K562 (cell line): ENCODE results near the gene MRPL55. TPM values are rescaled to one million over a fixed set of nuclear protein-coding genes. Genes with fewer than 3 reads are reported as not detected.
A peak's percentile ranks its signal among the peaks of the same experiment; 100 is the strongest.

Source experiments
- BCL6 ChIP-seq: fragments of 250-450 bp; sonication (Bioruptor Pico); IDR thresholded peaks from 2 replicates; pipeline ENCODE4 v1.4.0; 2020
- DIDO1 ChIP-seq: fragments of 450-650 bp; IDR thresholded peaks from 2 replicates; pipeline ENCODE4 v1.6.1; 2016; ENCODE audit warnings: low read depth, missing biosample characterization, missing genetic modification characterization
- FIP1L1 ChIP-seq: fragments of 200-400 bp; formaldehyde crosslinking; IDR thresholded peaks from 2 replicates; pipeline ENCODE4 v1.6.1; 2018; ENCODE audit warnings: mild to moderate bottlenecking, low read depth, low read length; ENCODE audit not compliant: poor library complexity, severe bottlenecking
- HCFC1 ChIP-seq: IDR thresholded peaks from 2 replicates; pipeline ENCODE4 v1.6.1; 2012; ENCODE audit warnings: low read depth, low read length, improper control_type of control experiment
- MTA1 ChIP-seq: fragments of 450-650 bp; IDR thresholded peaks from 2 replicates; pipeline ENCODE4 v1.6.1; 2017; ENCODE audit warnings: borderline replicate concordance
- MTA2 ChIP-seq: fragments of 450-650 bp; IDR thresholded peaks from 2 replicates; pipeline ENCODE4 v1.6.1; 2016; ENCODE audit warnings: low read depth
- PHB ChIP-seq: fragments of 250-450 bp; sonication (Bioruptor Pico); IDR thresholded peaks from 2 replicates; pipeline ENCODE4 v1.5.0; 2021
- PHB2 ChIP-seq: fragments of 450-650 bp; IDR thresholded peaks from 2 replicates; pipeline ENCODE4 v1.6.1; 2017; ENCODE audit warnings: low read depth
- POLR2H ChIP-seq: IDR thresholded peaks from 2 replicates; pipeline ENCODE4 v1.6.1; 2016; ENCODE audit warnings: missing genetic modification characterization, low read depth, mild to moderate bottlenecking, control low read depth, missing compliant biosample characterization, moderate library complexity
- RBM22 ChIP-seq: fragments of 200-400 bp; formaldehyde crosslinking; IDR thresholded peaks from 2 replicates; pipeline ENCODE4 v1.6.1; 2018; ENCODE audit warnings: low read length, low read depth; ENCODE audit not compliant: poor library complexity, severe bottlenecking
- SIN3B ChIP-seq: fragments of 450-650 bp; IDR thresholded peaks from 2 replicates; pipeline ENCODE4 v1.6.1; 2017; ENCODE audit warnings: low read depth, mild to moderate bottlenecking, moderate library complexity
- SMARCE1 ChIP-seq: fragments of 450-650 bp; IDR thresholded peaks from 2 replicates; pipeline ENCODE4 v1.7.1; 2016; ENCODE audit warnings: mild to moderate bottlenecking
- THRAP3 ChIP-seq: fragments of 450-650 bp; IDR thresholded peaks from 2 replicates; pipeline ENCODE4 v1.6.1; 2016; ENCODE audit warnings: mild to moderate bottlenecking, inconsistent platforms, borderline replicate concordance
- ZNF133 ChIP-seq: fragments of 250-450 bp; sonication (Bioruptor Pico); IDR thresholded peaks from 2 replicates; pipeline ENCODE4 v1.4.0; 2020; ENCODE audit warnings: mild to moderate bottlenecking
- ZNF263 ChIP-seq: sonication (generic); formaldehyde crosslinking; IDR thresholded peaks from 2 replicates; pipeline ENCODE4 v1.8.0; 2022; ENCODE audit warnings: mild to moderate bottlenecking, missing genetic modification reagents, borderline replicate concordance
- ZNF282 ChIP-seq: sonication (generic); formaldehyde crosslinking; IDR thresholded peaks from 2 replicates; pipeline ENCODE4 v1.8.1; 2023; ENCODE audit warnings: missing genetic modification reagents
- ZNF408 ChIP-seq: fragments of 250-450 bp; sonication (Bioruptor Pico); IDR thresholded peaks from 2 replicates; pipeline ENCODE4 v1.4.0; 2020; ENCODE audit warnings: low read depth, mild to moderate bottlenecking, moderate library complexity
- ZNF41 ChIP-seq: fragments of 250-450 bp; sonication (Bioruptor Pico); conservative IDR thresholded peaks from 2 replicates; pipeline ENCODE4 v1.4.0; 2020; ENCODE audit warnings: mild to moderate bottlenecking
- ZNF507 ChIP-seq: conservative IDR thresholded peaks from 2 replicates; pipeline ENCODE4 v1.6.1; 2017; ENCODE audit warnings: missing genetic modification characterization, missing compliant biosample characterization
- polyA plus RNA-seq, 8 experiments: library from polyadenylated mRNA; depleted of rRNA in 4 of 8; stranded (reverse) in 5 of 8; unstranded in 3 of 8; fragments of >200 nt; fragmentation: Nextera tagmentation in 2 of 8; fragmentation: Illumina TruSeq in 1 of 8; extraction: Ambion mirVana in 2 of 8; extraction: Trizol in 1 of 8; gene quantifications; 2 replicates each; pipeline versions ENCODE4 v1.2.1 to v1.2.3, GENCODE V29; 2011 to 2014; ENCODE audit warnings: inconsistent platforms in 1 of 8, missing spikeins in 1 of 8
- total RNA-seq, 7 experiments: library from RNA; depleted of rRNA in 6 of 7; stranded (reverse); fragments of >200 nt in 6 of 7; fragmentation: Illumina TruSeq in 2 of 7; extraction: Trizol in 2 of 7; gene quantifications; 2 replicates each; pipeline versions ENCODE4 v1.2.1 to v1.2.3, GENCODE V29; 2011 to 2021; ENCODE audit warnings: low replicate concordance in 1 of 7
- TF ChIP-seq, protein P1 (sequence below): fragments of 450-650 bp; IDR thresholded peaks from 2 replicates; pipeline ENCODE4 v1.6.1; 2017; ENCODE audit warnings: mild to moderate bottlenecking, moderate library complexity
- TF ChIP-seq, protein P2 (sequence below): fragments of 250-450 bp; sonication (Bioruptor Pico); IDR thresholded peaks from 2 replicates; pipeline ENCODE4 v1.8.0; 2022; ENCODE audit warnings: moderate library complexity, mild to moderate bottlenecking, inconsistent platforms
- TF ChIP-seq, protein P3 (sequence below): IDR thresholded peaks from 3 replicates; pipeline ENCODE4 v1.6.1; 2011; ENCODE audit warnings: borderline replicate concordance, mild to moderate bottlenecking, moderate library complexity; ENCODE audit not compliant: insufficient read length; ENCODE audit errors: extremely low read depth
- TF ChIP-seq, protein P4 (sequence below), 2 experiments: fragments of 450-650 bp; IDR thresholded peaks; 2 replicates each; pipeline ENCODE4 v1.6.1; 2016

MRPL55 gene
- total and polyA plus RNA-seq, 9 of the 15 experiments (the other 6 are each of a cell fraction or from before 2014, with no cell fraction given): 34.9 to 228 (median 81.0) TPM

DNA sequence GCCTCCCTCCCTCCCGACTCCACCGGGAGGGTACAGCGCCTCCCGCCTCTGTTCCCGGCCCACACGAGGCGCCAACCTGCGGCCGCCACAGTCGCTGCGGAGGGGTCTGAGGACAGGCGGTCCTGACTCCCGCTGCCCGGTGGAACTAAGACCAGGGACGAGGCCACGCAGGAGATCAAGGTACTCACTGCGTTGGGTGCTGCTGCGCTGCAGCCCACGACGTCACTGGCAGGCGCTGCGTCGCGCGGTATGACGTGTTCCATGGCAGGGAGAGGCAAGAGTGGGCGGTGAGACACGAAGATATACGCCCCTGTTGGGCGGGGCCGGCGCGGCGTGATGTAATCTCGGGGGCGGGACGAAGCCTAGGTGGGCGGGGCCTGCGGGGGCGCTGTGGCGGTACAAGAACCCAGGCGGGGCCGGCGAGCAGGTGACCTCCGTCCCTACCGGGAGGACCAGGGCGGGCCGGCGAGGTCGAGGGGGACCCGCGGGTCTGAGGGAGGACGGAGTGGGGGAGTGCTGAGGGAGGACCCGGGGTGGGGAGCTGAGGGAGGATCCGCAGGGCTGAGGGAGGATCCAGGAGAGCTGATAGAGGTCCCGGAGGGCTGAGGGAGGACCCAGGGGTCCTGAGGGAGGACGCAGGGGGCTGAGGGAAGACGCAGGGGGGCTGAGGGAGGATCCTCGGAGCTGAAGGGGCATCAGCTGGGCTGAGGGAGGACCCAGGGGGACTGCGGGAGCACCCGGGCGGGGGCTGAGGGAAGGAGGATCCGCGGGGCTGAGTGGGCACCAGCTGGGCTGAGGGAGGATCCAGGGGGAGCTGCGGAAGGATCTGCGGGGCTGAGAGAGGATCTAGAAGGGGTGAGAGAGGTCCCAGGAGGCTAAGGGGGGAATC lies at the start of gene MRPL55 (continued):
- peak; percentile 100 for TF ChIP-seq MTA1
- TF ChIP-seq PHB2: peak; percentile 9; the same call in 1 of the 2 replicates
- TF ChIP-seq, protein P1, sequence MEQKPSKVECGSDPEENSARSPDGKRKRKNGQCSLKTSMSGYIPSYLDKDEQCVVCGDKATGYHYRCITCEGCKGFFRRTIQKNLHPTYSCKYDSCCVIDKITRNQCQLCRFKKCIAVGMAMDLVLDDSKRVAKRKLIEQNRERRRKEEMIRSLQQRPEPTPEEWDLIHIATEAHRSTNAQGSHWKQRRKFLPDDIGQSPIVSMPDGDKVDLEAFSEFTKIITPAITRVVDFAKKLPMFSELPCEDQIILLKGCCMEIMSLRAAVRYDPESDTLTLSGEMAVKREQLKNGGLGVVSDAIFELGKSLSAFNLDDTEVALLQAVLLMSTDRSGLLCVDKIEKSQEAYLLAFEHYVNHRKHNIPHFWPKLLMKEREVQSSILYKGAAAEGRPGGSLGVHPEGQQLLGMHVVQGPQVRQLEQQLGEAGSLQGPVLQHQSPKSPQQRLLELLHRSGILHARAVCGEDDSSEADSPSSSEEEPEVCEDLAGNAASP: no peak
- TF ChIP-seq THRAP3: no peak
- no peak for TF ChIP-seq ZNF282 (CRISPR knock-in tag)
- no peak for TF ChIP-seq BCL6 (CRISPR knock-in tag)
- peak; percentile 96 for TF ChIP-seq DIDO1 (tag)
- TF ChIP-seq ZNF133 (CRISPR knock-in tag): peak; percentile 31; the same call in 1 of the 2 replicates
- TF ChIP-seq SIN3B: peak; percentile 97
- TF ChIP-seq RBM22: peak; percentile 52
- no peak for TF ChIP-seq ZNF507 (tag)
- peak; percentile 28; the same call in 1 of the 2 replicates for TF ChIP-seq POLR2H (tag)
- no peak for TF ChIP-seq ZNF41 (CRISPR knock-in tag)
- TF ChIP-seq, protein P2, sequence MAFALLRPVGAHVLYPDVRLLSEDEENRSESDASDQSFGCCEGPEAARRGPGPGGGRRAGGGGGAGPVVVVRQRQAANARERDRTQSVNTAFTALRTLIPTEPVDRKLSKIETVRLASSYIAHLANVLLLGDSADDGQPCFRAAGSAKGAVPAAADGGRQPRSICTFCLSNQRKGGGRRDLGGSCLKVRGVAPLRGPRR (CRISPR knock-in tag): no peak
- TF ChIP-seq FIP1L1: no peak
- peak; percentile 91 for TF ChIP-seq HCFC1
- TF ChIP-seq ZNF263 (CRISPR knock-in tag): peak; percentile 99
- 0 out of 2 replicates have a peak, but pooled peaks have one; percentile 59 for TF ChIP-seq SMARCE1
- TF ChIP-seq PHB (CRISPR knock-in tag): no peak
- TF ChIP-seq MTA2: peak; percentile 20; the same call in 1 of the 2 replicates
- TF ChIP-seq, protein P3, sequence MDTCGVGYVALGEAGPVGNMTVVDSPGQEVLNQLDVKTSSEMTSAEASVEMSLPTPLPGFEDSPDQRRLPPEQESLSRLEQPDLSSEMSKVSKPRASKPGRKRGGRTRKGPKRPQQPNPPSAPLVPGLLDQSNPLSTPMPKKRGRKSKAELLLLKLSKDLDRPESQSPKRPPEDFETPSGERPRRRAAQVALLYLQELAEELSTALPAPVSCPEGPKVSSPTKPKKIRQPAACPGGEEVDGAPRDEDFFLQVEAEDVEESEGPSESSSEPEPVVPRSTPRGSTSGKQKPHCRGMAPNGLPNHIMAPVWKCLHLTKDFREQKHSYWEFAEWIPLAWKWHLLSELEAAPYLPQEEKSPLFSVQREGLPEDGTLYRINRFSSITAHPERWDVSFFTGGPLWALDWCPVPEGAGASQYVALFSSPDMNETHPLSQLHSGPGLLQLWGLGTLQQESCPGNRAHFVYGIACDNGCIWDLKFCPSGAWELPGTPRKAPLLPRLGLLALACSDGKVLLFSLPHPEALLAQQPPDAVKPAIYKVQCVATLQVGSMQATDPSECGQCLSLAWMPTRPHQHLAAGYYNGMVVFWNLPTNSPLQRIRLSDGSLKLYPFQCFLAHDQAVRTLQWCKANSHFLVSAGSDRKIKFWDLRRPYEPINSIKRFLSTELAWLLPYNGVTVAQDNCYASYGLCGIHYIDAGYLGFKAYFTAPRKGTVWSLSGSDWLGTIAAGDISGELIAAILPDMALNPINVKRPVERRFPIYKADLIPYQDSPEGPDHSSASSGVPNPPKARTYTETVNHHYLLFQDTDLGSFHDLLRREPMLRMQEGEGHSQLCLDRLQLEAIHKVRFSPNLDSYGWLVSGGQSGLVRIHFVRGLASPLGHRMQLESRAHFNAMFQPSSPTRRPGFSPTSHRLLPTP: no peak
- TF ChIP-seq, protein P4, sequence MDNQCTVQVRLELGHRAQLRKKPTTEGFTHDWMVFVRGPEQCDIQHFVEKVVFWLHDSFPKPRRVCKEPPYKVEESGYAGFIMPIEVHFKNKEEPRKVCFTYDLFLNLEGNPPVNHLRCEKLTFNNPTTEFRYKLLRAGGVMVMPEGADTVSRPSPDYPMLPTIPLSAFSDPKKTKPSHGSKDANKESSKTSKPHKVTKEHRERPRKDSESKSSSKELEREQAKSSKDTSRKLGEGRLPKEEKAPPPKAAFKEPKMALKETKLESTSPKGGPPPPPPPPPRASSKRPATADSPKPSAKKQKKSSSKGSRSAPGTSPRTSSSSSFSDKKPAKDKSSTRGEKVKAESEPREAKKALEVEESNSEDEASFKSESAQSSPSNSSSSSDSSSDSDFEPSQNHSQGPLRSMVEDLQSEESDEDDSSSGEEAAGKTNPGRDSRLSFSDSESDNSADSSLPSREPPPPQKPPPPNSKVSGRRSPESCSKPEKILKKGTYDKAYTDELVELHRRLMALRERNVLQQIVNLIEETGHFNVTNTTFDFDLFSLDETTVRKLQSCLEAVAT (IDR thresholded peaks at IDR 0.05): peak in 1 of 2 experiments; percentile 95; a peak in 2 of 4 replicates
- no peak for TF ChIP-seq ZNF408 (CRISPR knock-in tag)
